ENCODE measurements around the gene NEK4.

The NEK4 gene

GRCh38 chr3:52714335-52715302 is 56.1 kb downstream of the NEK4 start:
- TF ChIP-seq CTCF (IDR thresholded peaks at IDR 0.05; ENCODE audit: low read depth, low read length), result no peak
- H3K4me3 ChIP-seq (ENCODE audit: low read depth, low read length), result no peak overlapping the region

- no peak for TF ChIP-seq CTCF (IDR thresholded peaks at IDR 0.05; ENCODE audit: low read depth, low read length)
- no peak overlapping the region for H3K4me3 ChIP-seq (ENCODE audit: low read depth, low read length)
Measured at GRCh38 chr3:52712291-52713212, 58.2 kb downstream of the NEK4 start.

- no peak overlapping the region for H3K4me3 ChIP-seq (ENCODE audit: low read depth, low read length)
- no peak for TF ChIP-seq CTCF (IDR thresholded peaks at IDR 0.05; ENCODE audit: low read depth, low read length)
Measured at GRCh38 chr3:52710512-52710911, 60.2 kb downstream of the NEK4 start.

- TF ChIP-seq CTCF (IDR thresholded peaks at IDR 0.05; ENCODE audit: low read depth, low read length), result no peak
- no peak overlapping the region for H3K4me3 ChIP-seq (ENCODE audit: low read depth, low read length)
Measured at GRCh38 chr3:52707585-52707984, 63.2 kb downstream of the NEK4 start.

- no peak for TF ChIP-seq CTCF (IDR thresholded peaks at IDR 0.05; ENCODE audit: low read depth, low read length)
- peak within 1 kb of the TSS; percentile 99 for H3K4me3 ChIP-seq (ENCODE audit: low read depth, low read length)
Measured at GRCh38 chr3:52705688-52706686, 64.8 kb downstream of the NEK4 start, which contains the start of the genes GLT8D1 and SPCS1. TSS of gene GLT8D1 (minus strand) at chr3:52705791. CDS start at chr3:52700460, 5,331 bp downstream. TSS of gene SPCS1 (plus strand) at chr3:52706106. CDS start at chr3:52706247, 141 bp downstream.

- TF ChIP-seq CTCF (IDR thresholded peaks at IDR 0.05; ENCODE audit: low read depth, low read length), result no peak
Measured at GRCh38 chr3:52705438-52705687, 65.4 kb downstream of the NEK4 start.

More at GRCh38 chr3:52705438-52705687, 65.4 kb downstream of the NEK4 start:
- H3K4me3 ChIP-seq (ENCODE audit: low read depth, low read length), result peak overlapping the region; percentile 99
